Esophagus (tissue), 2 donors: ENCODE data around the gene DTX1. TPM values are rescaled to one million over a fixed set of nuclear protein-coding genes. Genes with fewer than 3 reads are reported as not detected.

ENCODE experiments used
- polyA plus RNA-seq, 2 donors: library from polyadenylated mRNA; stranded (reverse); fragments of 200-250 nt; gene quantifications; one replicate each; pipeline ENCODE4 v1.2.3, GENCODE V29; 2013
- donor health status: healthy with polysubstance abuse.
- donor health status: Bipolar disorder and iron deficiency.

The DTX1 gene
- polyA plus RNA-seq, 2 donors, result 0.49 to 0.59 TPM

Other genes with a start within 250 kb of the DTX1 start
- gene OAS1, start 149.8 kb upstream of the DTX1 start, polyA plus RNA-seq, result 10 to 100 TPM; 47.9 to 58.6 TPM
- 10 to 100 TPM; 13.2 to 15.2 TPM for gene OAS3, start 118.3 kb upstream of the DTX1 start, polyA plus RNA-seq
- gene OAS2, start 78.2 kb upstream of the DTX1 start, polyA plus RNA-seq, result 10 to 100 TPM in 1 of 2 donors, 1 to 10 TPM in 1; 6.6 to 10.8 TPM
- 10 to 100 TPM; 43.4 to 52.7 TPM for gene RASAL1, start 79.0 kb downstream of the DTX1 start, polyA plus RNA-seq
- gene CFAP73, start 93.0 kb downstream of the DTX1 start, polyA plus RNA-seq, result under 1 TPM; 0.35 to 0.73 TPM
- gene DDX54, start 128.7 kb downstream of the DTX1 start, polyA plus RNA-seq, result 10 to 100 TPM; 34.3 to 49.1 TPM
- 10 to 100 TPM in 1 of 2 donors, 1 to 10 TPM in 1; 6.8 to 14.6 TPM for gene RITA1, start 129.0 kb downstream of the DTX1 start, polyA plus RNA-seq
- gene TPCN1, start 164.7 kb downstream of the DTX1 start, polyA plus RNA-seq, result 10 to 100 TPM; 30.9 to 57.6 TPM